A673 (cell line): ENCODE measurements around the gene SARDH. TPM values are rescaled to one million over a fixed set of nuclear protein-coding genes. Genes with fewer than 3 reads are reported as not detected.

ENCODE experiments used
- BruUV-seq: library from RNA; stranded (reverse); fragments of 400-500 nt; replicated peaks from 2 replicates; lab custom pipeline; 2021; lab: Mats Ljungman, UMichigan
- CTCF ChIA-PET: fragments of 300-600 bp; sonication (Branson Sonifier 250); formaldehyde crosslinking; loops from one replicate; lab custom pipeline; 2022; ENCODE audit warnings: antibody characterized with exemption; lab: Charles Lee
- POLR2A ChIA-PET: fragments of 300-600 bp; sonication (Branson Sonifier 250); formaldehyde crosslinking; loops from one replicate; lab custom pipeline; 2022; ENCODE audit warnings: antibody characterized with exemption; ENCODE audit not compliant: low non-redundant PET; lab: Charles Lee
- DNase-seq: peaks from one replicate; pipeline ENCODE4 v3.0.0-alpha.2; 2015; ENCODE audit warnings: low spot score
- H3K27ac ChIP-seq: fragments of 200-600 bp; sonication (generic); 2 replicates; pipeline ENCODE4 v1.5.1; 2016; ENCODE audit warnings: mixed run types, low read depth, mild to moderate bottlenecking, mixed read lengths, antibody characterized with exemption, low read length; ENCODE audit not compliant: poor library complexity, severe bottlenecking
- H3K27me3 ChIP-seq: fragments of 200-600 bp; sonication (generic); replicated peaks from 2 replicates; pipeline ENCODE4 v1.6.1; 2017; ENCODE audit warnings: mixed run types, low read depth, mild to moderate bottlenecking, mixed read lengths, antibody characterized with exemption, low read length; ENCODE audit not compliant: insufficient read depth, poor library complexity
- H3K36me3 ChIP-seq: fragments of 200-600 bp; sonication (generic); 2 replicates; pipeline ENCODE4 v1.6.1; 2016; ENCODE audit warnings: mixed run types, mild to moderate bottlenecking, mixed read lengths, antibody characterized with exemption, low read length; ENCODE audit not compliant: insufficient read depth, poor library complexity, severe bottlenecking
- H3K4me1 ChIP-seq: fragments of 200-600 bp; sonication (generic); 2 replicates; pipeline ENCODE4 v1.6.1; 2017; ENCODE audit warnings: mixed run types, mild to moderate bottlenecking, mixed read lengths, antibody characterized with exemption, low read length; ENCODE audit not compliant: insufficient read depth, poor library complexity, severe bottlenecking
- H3K4me3 ChIP-seq: fragments of 200-600 bp; sonication (generic); 2 replicates; pipeline ENCODE4 v1.5.1; 2016; ENCODE audit warnings: low read depth, mixed run types, mild to moderate bottlenecking, mixed read lengths, low read length; ENCODE audit not compliant: poor library complexity, severe bottlenecking
- H3K9me3 ChIP-seq: fragments of 200-600 bp; sonication (generic); 2 replicates; pipeline ENCODE4 v1.6.1; 2016; ENCODE audit warnings: mixed run types, low read depth, mild to moderate bottlenecking, mixed read lengths, antibody characterized with exemption, low read length; ENCODE audit not compliant: poor library complexity, severe bottlenecking
- CTCF ChIP-seq: fragments of 300-800, 200-600 bp; sonication (generic); conservative IDR thresholded peaks from 2 replicates; pipeline ENCODE4 v1.5.1; 2017; ENCODE audit warnings: low read depth, mild to moderate bottlenecking, antibody characterized with exemption, low read length, moderate library complexity, mixed read lengths
- EZH2 ChIP-seq: fragments of 200-600 bp; sonication (generic); IDR thresholded peaks from 2 replicates; pipeline ENCODE4 v1.6.1; 2017; ENCODE audit warnings: borderline replicate concordance, low read depth, mild to moderate bottlenecking, mixed read lengths, antibody characterized with exemption, low read length; ENCODE audit not compliant: poor library complexity, severe bottlenecking
- intact Hi-C: fragments of 100-400 bp; cut with micrococcal nuclease; formaldehyde crosslinking; loops from one replicate; pipeline ENCODE4 v1.10.0; 2022; ENCODE audit not compliant: unreplicated experiment
- total RNA-seq: library from RNA; stranded (reverse); gene quantifications from 2 replicates; pipeline ENCODE4 v1.2.3, GENCODE V29; 2021

Gene SARDH
- total RNA-seq, 1 experiment from 2014 or later, result 0.37 TPM

GRCh38 chr9:133779516-133780403 lies 41.6 kb upstream of the SARDH start:
- H3K36me3 ChIP-seq, result no peaks in the 10 kb centered on the region
- TF ChIP-seq CTCF, result no peak
- no peak for TF ChIP-seq EZH2
- H3K4me1 ChIP-seq, result no peaks in the 10 kb centered on the region
- no peak for DNase-seq
- POLR2A ChIA-PET, result no interaction called here
- CTCF ChIA-PET, result interaction anchor here (5.5 kb wide), 1 partner anchor 214 kb away, joined by 54 read pairs; no protein-coding TSS in a partner anchor
- H3K27me3 ChIP-seq, result no peaks in the 10 kb centered on the region
- no peak overlapping the region for H3K27ac ChIP-seq
- intact Hi-C loops, result no loop called here
- H3K4me3 ChIP-seq, result no peak overlapping the region
- no TSS peak for BruUV-seq
- no peaks in the 10 kb centered on the region for H3K9me3 ChIP-seq

DNA sequence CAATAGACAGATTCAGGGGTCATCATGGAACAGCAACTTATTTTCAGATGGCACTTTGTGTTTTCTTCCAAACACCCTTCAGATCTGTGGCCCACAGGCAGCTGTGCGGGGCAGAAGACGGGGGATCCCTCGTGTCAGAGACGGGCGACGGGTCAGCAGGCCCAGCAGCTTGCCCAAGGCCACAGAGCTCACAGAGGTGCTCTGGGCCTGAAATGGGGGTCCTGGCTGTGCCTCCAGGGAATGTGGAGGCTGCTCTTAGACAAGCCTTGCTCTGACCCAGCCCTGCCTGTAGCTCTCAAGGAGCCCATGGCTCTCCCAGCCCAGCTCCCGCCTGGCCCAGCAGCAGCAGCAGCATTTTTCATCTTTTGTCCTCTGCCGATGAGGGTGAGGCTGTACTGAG lies 40.9 kb upstream of the SARDH start:
- H3K9me3 ChIP-seq, result no peaks in the 10 kb centered on the region
- H3K36me3 ChIP-seq, result peaks cover 6% of the 10 kb centered on the region
- no peaks in the 10 kb centered on the region for H3K4me1 ChIP-seq
- POLR2A ChIA-PET, result no interaction called here
- H3K27ac ChIP-seq, result no peak overlapping the region
- no peak overlapping the region for H3K4me3 ChIP-seq
- DNase-seq, result no peak
- no TSS peak for BruUV-seq
- H3K27me3 ChIP-seq, result no peaks in the 10 kb centered on the region
- intact Hi-C loops, result no loop called here
- no peak for TF ChIP-seq CTCF
- CTCF ChIA-PET, result no interaction called here

GRCh38 chr9:133778336-133779013 lies 40.3 kb upstream of the SARDH start:
- no peak for TF ChIP-seq CTCF
- BruUV-seq, result no TSS peak
- Histone ChIP-seq H3K36me3 (peaks cover 6% of the 10 kb centered on the region), H3K4me1 (no peaks in the 10 kb centered on the region), H3K27ac (no peak overlapping the region), H3K9me3 (no peaks in the 10 kb centered on the region), H3K27me3 (no peaks in the 10 kb centered on the region), H3K4me3 (no peak overlapping the region)
- intact Hi-C loops, result no loop called here
- ChIA-PET CTCF (no interaction called here), POLR2A (no interaction called here)
- no peak for DNase-seq
